Neuron (in vitro differentiated cells): ENCODE results near the gene PLAC8.
"Not testable (repeated sequence)": the region's sequence is repeated elsewhere in the genome, so short reads cannot be mapped to it uniquely, and the experiment has no call there.

Source experiments
- H2AFZ ChIP-seq: one replicate; pipeline ENCODE4 v1.6.1; 2013; ENCODE audit warnings: low read depth, mild to moderate bottlenecking, inconsistent platforms, low read length, moderate library complexity
- H3K27me3 ChIP-seq: one replicate; pipeline ENCODE4 v1.6.1; 2013; ENCODE audit warnings: low read length; ENCODE audit not compliant: insufficient read depth
- H3K36me3 ChIP-seq: one replicate; pipeline ENCODE4 v1.6.1; 2013; ENCODE audit warnings: low read length; ENCODE audit not compliant: insufficient read depth
- H3K4me1 ChIP-seq: one replicate; pipeline ENCODE4 v1.6.1; 2013; ENCODE audit warnings: low read length; ENCODE audit not compliant: insufficient read depth
- H3K4me3 ChIP-seq: 2 replicates; pipeline ENCODE4 v1.5.1; 2013; ENCODE audit warnings: mild to moderate bottlenecking, low read length, moderate library complexity
- H3K9me3 ChIP-seq: one replicate; pipeline ENCODE4 v1.6.1; 2013; ENCODE audit warnings: low read length

PLAC8 gene

GRCh38 chr4:83114576-83114975 lies at the start of gene PLAC8:
Gene PLAC8 (minus strand): TSS chr4:83114729. CDS start chr4:83107921, 6,808 bp downstream.
- Histone ChIP-seq H2AFZ (peak within 1 kb of the TSS; percentile 27), H3K9me3 (no peaks in the 10 kb centered on the region), H3K27me3 (peaks cover 14% of the 10 kb centered on the region), H3K4me1 (peaks cover 7% of the 10 kb centered on the region), H3K4me3 (no peak within 1 kb of the TSS), H3K36me3 (no peaks in the 10 kb centered on the region)

GRCh38 chr4:83153417-83153816 lies 38.9 kb upstream of the PLAC8 start:
- H2AFZ ChIP-seq = no peak overlapping the region
- H3K4me3 ChIP-seq = no peak overlapping the region
- no peaks in the 10 kb centered on the region for H3K4me1 ChIP-seq
- H3K9me3 ChIP-seq = no peaks in the 10 kb centered on the region
- H3K36me3 ChIP-seq = no peaks in the 10 kb centered on the region
- H3K27me3 ChIP-seq = no peaks in the 10 kb centered on the region

- no peaks in the 10 kb centered on the region for H3K27me3 ChIP-seq
- no peaks in the 10 kb centered on the region for H3K4me1 ChIP-seq
- no peaks in the 10 kb centered on the region for H3K36me3 ChIP-seq
- no peak overlapping the region for H2AFZ ChIP-seq
- no peak overlapping the region for H3K4me3 ChIP-seq
- H3K9me3 ChIP-seq = no peaks in the 10 kb centered on the region
Measured at GRCh38 chr4:83152746-83153145, 38.2 kb upstream of the PLAC8 start.

- Histone ChIP-seq H3K36me3 (no peaks in the 10 kb centered on the region), H3K4me3 (no peak overlapping the region), H3K9me3 (no peaks in the 10 kb centered on the region), H3K4me1 (no peaks in the 10 kb centered on the region), H2AFZ (no peak overlapping the region), H3K27me3 (no peaks in the 10 kb centered on the region)
Measured at GRCh38 chr4:83151651-83152050, 37.1 kb upstream of the PLAC8 start.

- H3K27me3 ChIP-seq = no peaks in the 10 kb centered on the region
Measured at GRCh38 chr4:83150653-83151330, 36.3 kb upstream of the PLAC8 start.

GRCh38 chr4:83149865-83150652 lies 35.5 kb upstream of the PLAC8 start:
- H3K27me3 ChIP-seq = no peaks in the 10 kb centered on the region
- H3K36me3 ChIP-seq = no peaks in the 10 kb centered on the region
- no peak overlapping the region for H2AFZ ChIP-seq

More at GRCh38 chr4:83150653-83151330, 36.3 kb upstream of the PLAC8 start:
- Histone ChIP-seq H2AFZ (no peak overlapping the region), H3K9me3 (no peaks in the 10 kb centered on the region), H3K36me3 (no peaks in the 10 kb centered on the region), H3K4me3 (no peak overlapping the region), H3K4me1 (no peaks in the 10 kb centered on the region)

GRCh38 chr4:83146841-83147240 lies 32.3 kb upstream of the PLAC8 start:
- Histone ChIP-seq H3K36me3 (no peaks in the 10 kb centered on the region), H3K4me3 (no peak overlapping the region), H3K4me1 (no peaks in the 10 kb centered on the region), H3K27me3 (no peaks in the 10 kb centered on the region), H2AFZ (no peak overlapping the region), H3K9me3 (no peaks in the 10 kb centered on the region)

More at GRCh38 chr4:83149865-83150652, 35.5 kb upstream of the PLAC8 start:
- Histone ChIP-seq H3K4me1 (no peaks in the 10 kb centered on the region), H3K9me3 (no peaks in the 10 kb centered on the region), H3K4me3 (no peak overlapping the region)

GRCh38 chr4:83145776-83146175 lies 31.2 kb upstream of the PLAC8 start:
- H2AFZ ChIP-seq, H3K27me3 ChIP-seq: not testable (repeated sequence)

GRCh38 chr4:83139514-83140156 lies 25.1 kb upstream of the PLAC8 start:
- peaks cover 8% of the 10 kb centered on the region for H3K9me3 ChIP-seq
- H2AFZ ChIP-seq = no peak overlapping the region
- no peaks in the 10 kb centered on the region for H3K36me3 ChIP-seq
- no peaks in the 10 kb centered on the region for H3K4me1 ChIP-seq
- no peak overlapping the region for H3K4me3 ChIP-seq
- no peaks in the 10 kb centered on the region for H3K27me3 ChIP-seq

More at GRCh38 chr4:83145776-83146175, 31.2 kb upstream of the PLAC8 start:
- H3K4me1 ChIP-seq, H3K36me3 ChIP-seq, H3K4me3 ChIP-seq, H3K9me3 ChIP-seq: not testable (repeated sequence)

GRCh38 chr4:83138946-83139345 lies 24.4 kb upstream of the PLAC8 start:
- no peaks in the 10 kb centered on the region for H3K36me3 ChIP-seq
- H3K9me3 ChIP-seq = peaks cover 8% of the 10 kb centered on the region

GRCh38 chr4:83132065-83132464 lies 17.5 kb upstream of the PLAC8 start:
- H3K4me3 ChIP-seq = no peak overlapping the region
- no peaks in the 10 kb centered on the region for H3K4me1 ChIP-seq
- H2AFZ ChIP-seq = no peak overlapping the region
- H3K9me3 ChIP-seq = peaks cover 4% of the 10 kb centered on the region
- H3K27me3 ChIP-seq = peaks cover 2% of the 10 kb centered on the region
- H3K36me3 ChIP-seq = no peaks in the 10 kb centered on the region

More at GRCh38 chr4:83138946-83139345, 24.4 kb upstream of the PLAC8 start:
- no peak overlapping the region for H3K4me3 ChIP-seq
- H3K27me3 ChIP-seq = no peaks in the 10 kb centered on the region
- no peaks in the 10 kb centered on the region for H3K4me1 ChIP-seq
- H2AFZ ChIP-seq = no peak overlapping the region

GRCh38 chr4:83129264-83129663 lies 14.7 kb upstream of the PLAC8 start:
- no peak overlapping the region for H2AFZ ChIP-seq
- no peaks in the 10 kb centered on the region for H3K36me3 ChIP-seq
- no peak overlapping the region for H3K4me3 ChIP-seq
- peaks cover 2% of the 10 kb centered on the region for H3K27me3 ChIP-seq
- no peaks in the 10 kb centered on the region for H3K9me3 ChIP-seq
- H3K4me1 ChIP-seq = no peaks in the 10 kb centered on the region
